Thyroid gland (tissue), 4 donors: Measurements from ENCODE around the gene KCNIP3. TPM values are rescaled to one million over a fixed set of nuclear protein-coding genes. Genes with fewer than 3 reads are reported as not detected.

ENCODE experiments used
- DNase-seq, 2 donors: peaks; one replicate each; pipeline ENCODE4 v3.0.0-alpha.2; 2019
- H3K27ac ChIP-seq, 3 donors: fragments of 200-600 bp; sonication (generic); 1 replicate in 2 of 3; 2 replicates in 1 of 3; pipeline ENCODE4 v1.5.1; 2016 to 2019; ENCODE audit warnings: mild to moderate bottlenecking in 1 of 3, moderate library complexity in 1 of 3
- H3K27me3 ChIP-seq: fragments of 200-600 bp; sonication (generic); one replicate; pipeline ENCODE4 v1.5.1; 2019
- H3K36me3 ChIP-seq, 2 donors: fragments of 200-600 bp; sonication (generic); one replicate each; pipeline ENCODE4 v1.5.1; 2016 to 2019
- H3K4me1 ChIP-seq, 2 donors: fragments of 200-600 bp; sonication (generic); one replicate each; pipeline ENCODE4 v1.5.1; 2017 to 2019
- H3K4me3 ChIP-seq, 3 donors: fragments of 200-600 bp; sonication (generic); replicated peaks in 1 of 3; 1 replicate in 2 of 3; 2 replicates in 1 of 3; pipeline ENCODE4 v1.5.1; 2016; ENCODE audit warnings: mild to moderate bottlenecking in 1 of 3
- H3K9me3 ChIP-seq: fragments of 200-600 bp; sonication (generic); one replicate; pipeline ENCODE4 v1.5.1; 2017
- CTCF ChIP-seq, 6 experiments: fragments of 200-600 bp in 3 of 6; fragments of 450-650 bp in 3 of 6; sonication (generic) in 3 of 6; IDR thresholded peaks; one replicate each; pipeline ENCODE4 v1.5.1; 2016 to 2019; ENCODE audit warnings: antibody characterized with exemption in 6 of 6, mild to moderate bottlenecking in 2 of 6, inconsistent platforms in 1 of 6, moderate library complexity in 1 of 6
- POLR2A ChIP-seq, 2 donors: fragments of 450-650 bp; IDR thresholded peaks; one replicate each; pipeline ENCODE4 v1.6.1; 2017; ENCODE audit warnings: antibody characterized with exemption in 2 of 2, mild to moderate bottlenecking in 2 of 2, moderate library complexity in 1 of 2
- WGBS, 2 donors: methylation state at CpG; one replicate each; pipeline ENCODE4 v1.1.5; 2017; 5-methylcytosine and 5-hydroxymethylcytosine counted together
- intact Hi-C: fragments of 100-400 bp; cut with DNase I; formaldehyde crosslinking; loops from one replicate; pipeline ENCODE4 v1.15.1; 2023
- total RNA-seq, 4 donors: library from RNA; depleted of rRNA; stranded (reverse); fragments of >200 nt; gene quantifications; one replicate each; pipeline ENCODE4 v1.2.3, GENCODE V29; 2016

Gene KCNIP3
- total RNA-seq, 4 donors from 2014 or later = 37.1 to 66.5 (median 51.1) TPM

GRCh38 chr2:95380280-95380679, 83.1 kb downstream of the KCNIP3 start:
- no peak overlapping the region for H3K4me3 ChIP-seq

GRCh38 chr2:95380731-95381130, 83.6 kb downstream of the KCNIP3 start:
- H3K4me3 ChIP-seq = no peak overlapping the region
- TF ChIP-seq POLR2A (IDR thresholded peaks at IDR 0.05) (no peak), CTCF (IDR thresholded peaks at IDR 0.05) (no peak)
- WGBS, 2 donors = 90 to 98% methylated on average over 5 of the region's 5 CpGs
- no peaks in the 10 kb centered on the region for H3K27me3 ChIP-seq
- H3K27ac ChIP-seq = no peak overlapping the region
- no peaks in the 10 kb centered on the region for H3K9me3 ChIP-seq
- intact Hi-C loops = no loop called here
- DNase-seq = no peak
- H3K36me3 ChIP-seq = peaks cover 0 to 16% of the 10 kb centered on the region in 2 donors
- H3K4me1 ChIP-seq = peaks cover 15 to 30% of the 10 kb centered on the region in 2 donors

More at GRCh38 chr2:95380280-95380679, 83.1 kb downstream of the KCNIP3 start:
- peaks cover 12 to 26% of the 10 kb centered on the region in 2 donors for H3K4me1 ChIP-seq
- intact Hi-C loops = no loop called here
- 90 to 93% methylated on average over 5 of the region's 5 CpGs for WGBS, 2 donors
- H3K27ac ChIP-seq = no peak overlapping the region
- peaks cover 0 to 16% of the 10 kb centered on the region in 2 donors for H3K36me3 ChIP-seq
- no peaks in the 10 kb centered on the region for H3K27me3 ChIP-seq
- no peak for DNase-seq
- H3K9me3 ChIP-seq = no peaks in the 10 kb centered on the region
- TF ChIP-seq POLR2A (IDR thresholded peaks at IDR 0.05) (no peak), CTCF (IDR thresholded peaks at IDR 0.05) (no peak)

- H3K27ac ChIP-seq = no peak overlapping the region
- H3K4me1 ChIP-seq = peaks cover 15 to 31% of the 10 kb centered on the region in 2 donors
- no peaks in the 10 kb centered on the region for H3K27me3 ChIP-seq
- DNase-seq = no peak
- peaks cover 0 to 10% of the 10 kb centered on the region in 2 donors for H3K36me3 ChIP-seq
- intact Hi-C loops = no loop called here
- WGBS, 2 donors = 90% methylated on average over 20 to 22 of the region's 22 CpGs
- no peak overlapping the region for H3K4me3 ChIP-seq
- H3K9me3 ChIP-seq = no peaks in the 10 kb centered on the region
- no peak for TF ChIP-seq POLR2A (IDR thresholded peaks at IDR 0.05)
- no peak for TF ChIP-seq CTCF (IDR thresholded peaks at IDR 0.05)
These were observed 84.4 kb downstream of the KCNIP3 start for GRCh38 chr2:95381212-95382191.

GRCh38 chr2:95382192-95382591, 85.0 kb downstream of the KCNIP3 start:
- Histone ChIP-seq H3K4me3 (no peak overlapping the region), H3K4me1 (peaks cover 15 to 31% of the 10 kb centered on the region in 2 donors), H3K27ac (peak overlapping the region in 1 of 3 donors; percentile 91), H3K36me3 (peaks cover 0 to 3% of the 10 kb centered on the region in 2 donors), H3K9me3 (no peaks in the 10 kb centered on the region), H3K27me3 (no peaks in the 10 kb centered on the region)
- DNase-seq = no peak
- no peak for TF ChIP-seq CTCF (IDR thresholded peaks at IDR 0.05)
- no peak for TF ChIP-seq POLR2A (IDR thresholded peaks at IDR 0.05)
- WGBS, 2 donors = 95 to 96% methylated on average over 13 to 16 of the region's 20 CpGs
- intact Hi-C loops = no loop called here
